Measurements from ENCODE around the gene KIAA1614. TPM values are rescaled to one million over a fixed set of nuclear protein-coding genes. Genes with fewer than 3 reads are reported as not detected.

Gene KIAA1614
- total and polyA plus RNA-seq, 10 of the 15 experiments (the other 5 are each of a cell fraction or from before 2014, with no cell fraction given), result 0.03 to 1.0 (median 0.26) TPM; not detected in 1

DNA sequence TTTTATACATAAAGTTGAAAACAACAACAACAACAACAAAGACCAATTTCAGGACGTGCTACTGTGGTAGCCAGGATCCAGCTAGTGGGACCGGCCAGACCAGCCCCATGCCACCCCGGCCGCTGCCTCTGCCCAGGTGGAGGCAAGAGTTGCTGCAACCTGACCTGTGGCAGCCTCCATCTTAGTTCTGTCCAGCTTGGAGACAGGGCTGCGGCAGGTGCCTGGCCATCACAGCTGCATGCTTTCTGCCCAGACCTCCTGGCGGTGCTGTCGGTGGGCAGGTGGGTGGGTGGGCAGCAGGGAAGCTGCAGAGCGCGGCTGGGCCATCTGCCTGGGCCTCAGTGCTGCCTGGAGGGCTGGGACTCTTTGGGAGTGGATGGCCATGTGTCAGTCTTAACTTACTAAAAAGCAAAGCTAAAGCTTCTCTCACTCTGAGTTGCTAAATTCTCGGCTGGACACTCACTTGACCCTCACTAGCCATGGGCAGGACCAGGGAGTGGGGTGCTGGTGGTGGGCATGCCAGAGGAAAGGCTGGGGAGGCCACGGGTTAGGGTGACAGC lies 38.6 kb downstream of the KIAA1614 start:
- CTCF ChIA-PET, result interaction anchor here (1.5 to 1.7 kb wide), 2 partner anchors 16 to 30 kb away, joined by 3 read pairs; no protein-coding TSS in a partner anchor
- ATAC-seq (no peak), FAIRE-seq (no peak), DNase-seq (ENCODE audit: low read depth, low spot score) (no peak)
- H3K9me3 ChIP-seq (replicated peaks; ENCODE audit: control insufficient read depth, insufficient read depth, low read length), result peaks cover 5% of the 10 kb centered on the region; the same call in 2 of the 3 replicates
- no peak for TF ChIP-seq NRF1 (conservative IDR thresholded peaks at IDR 0.05; ENCODE audit: low read depth, low read length)
- TF ChIP-seq CBX3 (IDR thresholded peaks at IDR 0.05; ENCODE audit: borderline replicate concordance, low read depth), result no peak
- no peak for TF ChIP-seq SRF (IDR thresholded peaks at IDR 0.05; ENCODE audit: low read depth in 2 of 2, low read length in 2 of 2)
- TF ChIP-seq ASH2L (IDR thresholded peaks at IDR 0.05; ENCODE audit: borderline replicate concordance, low read depth), result no peak
- no peak for TF ChIP-seq ZNF622 (IDR thresholded peaks at IDR 0.05)
- TF ChIP-seq CHD1 (IDR thresholded peaks at IDR 0.05; ENCODE audit: low read depth, low read length), result no peak
- no peak for TF ChIP-seq CBFB (IDR thresholded peaks at IDR 0.05; ENCODE audit: low read depth)
- TF ChIP-seq GABPA (IDR thresholded peaks at IDR 0.05; ENCODE audit: low read depth), result no peak
- TF ChIP-seq MEF2A (IDR thresholded peaks at IDR 0.05; ENCODE audit: insufficient read depth, low read depth, low read length), result no peak
- TF ChIP-seq, protein P1, sequence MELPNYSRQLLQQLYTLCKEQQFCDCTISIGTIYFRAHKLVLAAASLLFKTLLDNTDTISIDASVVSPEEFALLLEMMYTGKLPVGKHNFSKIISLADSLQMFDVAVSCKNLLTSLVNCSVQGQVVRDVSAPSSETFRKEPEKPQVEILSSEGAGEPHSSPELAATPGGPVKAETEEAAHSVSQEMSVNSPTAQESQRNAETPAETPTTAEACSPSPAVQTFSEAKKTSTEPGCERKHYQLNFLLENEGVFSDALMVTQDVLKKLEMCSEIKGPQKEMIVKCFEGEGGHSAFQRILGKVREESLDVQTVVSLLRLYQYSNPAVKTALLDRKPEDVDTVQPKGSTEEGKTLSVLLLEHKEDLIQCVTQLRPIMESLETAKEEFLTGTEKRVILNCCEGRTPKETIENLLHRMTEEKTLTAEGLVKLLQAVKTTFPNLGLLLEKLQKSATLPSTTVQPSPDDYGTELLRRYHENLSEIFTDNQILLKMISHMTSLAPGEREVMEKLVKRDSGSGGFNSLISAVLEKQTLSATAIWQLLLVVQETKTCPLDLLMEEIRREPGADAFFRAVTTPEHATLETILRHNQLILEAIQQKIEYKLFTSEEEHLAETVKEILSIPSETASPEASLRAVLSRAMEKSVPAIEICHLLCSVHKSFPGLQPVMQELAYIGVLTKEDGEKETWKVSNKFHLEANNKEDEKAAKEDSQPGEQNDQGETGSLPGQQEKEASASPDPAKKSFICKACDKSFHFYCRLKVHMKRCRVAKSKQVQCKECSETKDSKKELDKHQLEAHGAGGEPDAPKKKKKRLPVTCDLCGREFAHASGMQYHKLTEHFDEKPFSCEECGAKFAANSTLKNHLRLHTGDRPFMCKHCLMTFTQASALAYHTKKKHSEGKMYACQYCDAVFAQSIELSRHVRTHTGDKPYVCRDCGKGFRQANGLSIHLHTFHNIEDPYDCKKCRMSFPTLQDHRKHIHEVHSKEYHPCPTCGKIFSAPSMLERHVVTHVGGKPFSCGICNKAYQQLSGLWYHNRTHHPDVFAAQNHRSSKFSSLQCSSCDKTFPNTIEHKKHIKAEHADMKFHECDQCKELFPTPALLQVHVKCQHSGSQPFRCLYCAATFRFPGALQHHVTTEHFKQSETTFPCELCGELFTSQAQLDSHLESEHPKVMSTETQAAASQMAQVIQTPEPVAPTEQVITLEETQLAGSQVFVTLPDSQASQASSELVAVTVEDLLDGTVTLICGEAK (IDR thresholded peaks at IDR 0.05; ENCODE audit: borderline replicate concordance), result no peak
- H3K36me3 ChIP-seq (ENCODE audit: control insufficient read depth in 2 of 2, insufficient read depth in 2 of 2, low read length in 1 of 2), result peaks cover 3 to 4% of the 10 kb centered on the region in 2 experiments; a peak in 3 of 4 replicates
- POLR2A ChIA-PET, result interaction anchor here (0.6 kb wide), 1 partner anchor 434 kb away, joined by 4 read pairs; no protein-coding TSS in a partner anchor
- RAD21 ChIA-PET (ENCODE audit: unreplicated experiment), result no interaction called here
- SMC1A ChIA-PET (ENCODE audit: uncharacterized antibody, unreplicated experiment), result interaction anchor here (1.4 kb wide), 1 partner anchor 69 kb away, joined by 3 read pairs; no protein-coding TSS in a partner anchor
- in situ Hi-C loops (cut with MboI), result no loop called here
- no peaks in the 10 kb centered on the region for H4K20me1 ChIP-seq (ENCODE audit: control insufficient read depth, insufficient read depth)
- H3K27ac ChIP-seq (ENCODE audit: control insufficient read depth, insufficient read depth), result no peak overlapping the region
- no peaks in the 10 kb centered on the region for H3K79me2 ChIP-seq (ENCODE audit: control insufficient read depth, insufficient read depth, low read length)
- no TSS peak for BruUV-seq (replicated peaks)
- intact Hi-C loops (cut with micrococcal nuclease; ENCODE audit: unreplicated experiment), result no loop called here
- no peak overlapping the region for H3K4me2 ChIP-seq (ENCODE audit: control insufficient read depth, insufficient read depth)
- H3K27me3 ChIP-seq (replicated peaks in 1 of 2; ENCODE audit: control insufficient read depth in 2 of 2, insufficient read depth in 2 of 2, low read length in 1 of 2), result no peaks in the 10 kb centered on the region
- 79% methylated on average over 11 of the region's 11 CpGs for WGBS (ENCODE audit: insufficient coverage, insufficient replicate concordance, low lambda C conversion rate, missing lambda C conversion rate)
- H3K4me3 ChIP-seq, result no peak overlapping the region
- H3K9ac ChIP-seq (ENCODE audit: control insufficient read depth, insufficient read depth, low read length), result no peak overlapping the region
- peaks cover 6% of the 10 kb centered on the region for H3K4me1 ChIP-seq (ENCODE audit: control insufficient read depth, insufficient read depth, low read length)
- no peak overlapping the region for H2AFZ ChIP-seq (ENCODE audit: control insufficient read depth, low read depth, low read length)

Data from GM12878 (cell line).